GM08714 (cell line): ENCODE results near the gene SCAMP1.
"Not testable (repeated sequence)": the region's sequence is repeated elsewhere in the genome, so short reads cannot be mapped to it uniquely, and the experiment has no call there.

Experiments used
- H3K4me3 ChIP-seq: fragments of 200-500 bp; sonication (Bioruptor generic); 2 replicates; pipeline ENCODE4 v1.5.1; 2014; ENCODE audit warnings: mild to moderate bottlenecking, low read length, inconsistent platforms
- ZNF274 ChIP-seq: IDR thresholded peaks from 2 replicates; pipeline ENCODE4 v1.6.1; 2012; ENCODE audit warnings: mild to moderate bottlenecking, low read depth, low read length

The SCAMP1 gene

GRCh38 chr5:78377718-78378105, 17.3 kb downstream of the SCAMP1 start:
- TF ChIP-seq ZNF274 = no peak
- H3K4me3 ChIP-seq = no peak overlapping the region

- no peak for TF ChIP-seq ZNF274
- no peak overlapping the region for H3K4me3 ChIP-seq
Observed at GRCh38 chr5:78387468-78388153, 27.2 kb downstream of the SCAMP1 start.

- not testable (repeated sequence) for H3K4me3 ChIP-seq
Observed at GRCh38 chr5:78391357-78391756, 30.9 kb downstream of the SCAMP1 start.

DNA sequence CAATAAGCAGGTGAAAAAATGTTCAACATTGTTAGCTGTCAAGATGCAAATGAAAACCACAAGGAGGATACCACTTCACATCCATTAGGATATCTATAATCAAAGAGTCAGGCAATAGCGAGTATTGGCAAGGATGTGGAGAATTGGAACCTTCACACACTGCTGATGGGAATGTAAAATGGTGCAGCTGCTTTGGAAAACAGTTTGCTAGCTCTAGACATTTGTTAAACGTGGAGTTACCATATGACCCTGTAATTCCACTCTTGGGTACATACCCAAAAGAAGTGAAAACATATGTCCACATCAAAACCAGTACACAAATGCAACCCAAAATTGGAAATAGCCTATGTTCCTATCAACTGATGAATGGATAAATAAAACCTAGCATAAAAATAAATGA, 37.4 kb downstream of the SCAMP1 start:
- TF ChIP-seq ZNF274 = no peak
- H3K4me3 ChIP-seq = no peak overlapping the region

GRCh38 chr5:78399116-78399515, 38.7 kb downstream of the SCAMP1 start:
- no peak for TF ChIP-seq ZNF274
- H3K4me3 ChIP-seq = no peak overlapping the region

GRCh38 chr5:78404682-78405293, 44.4 kb downstream of the SCAMP1 start:
- TF ChIP-seq ZNF274 = no peak
- peak overlapping the region; percentile 48; the same call in 1 of the 2 replicates for H3K4me3 ChIP-seq

GRCh38 chr5:78405829-78406750, 45.7 kb downstream of the SCAMP1 start:
- no peak overlapping the region; the same call in 1 of the 2 replicates for H3K4me3 ChIP-seq
- no peak for TF ChIP-seq ZNF274

DNA sequence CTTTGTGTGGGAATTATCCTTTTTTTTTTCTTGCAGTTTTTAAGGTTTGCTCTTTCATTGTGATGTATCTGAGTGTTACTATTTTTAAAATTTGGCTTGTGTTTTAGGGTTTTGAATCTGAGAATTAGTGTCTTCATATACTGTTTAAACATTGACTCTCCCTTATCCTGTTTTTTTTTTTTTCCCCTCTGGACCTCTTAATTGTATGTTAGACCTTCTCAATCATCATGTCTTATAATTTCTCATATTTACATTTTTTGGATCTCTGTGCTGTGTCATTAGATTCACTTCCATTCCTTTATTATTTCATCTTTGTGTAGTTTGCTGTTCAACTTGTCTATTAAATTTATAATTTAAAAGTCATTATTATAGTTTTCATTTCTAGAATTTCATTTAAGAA, 47.0 kb downstream of the SCAMP1 start:
- no peak overlapping the region for H3K4me3 ChIP-seq
- no peak for TF ChIP-seq ZNF274

GRCh38 chr5:78411586-78411985, 51.2 kb downstream of the SCAMP1 start:
- TF ChIP-seq ZNF274 = no peak
- no peak overlapping the region for H3K4me3 ChIP-seq

GRCh38 chr5:78416677-78417425, 56.4 kb downstream of the SCAMP1 start:
- H3K4me3 ChIP-seq = no peak overlapping the region
- TF ChIP-seq ZNF274 = no peak

DNA sequence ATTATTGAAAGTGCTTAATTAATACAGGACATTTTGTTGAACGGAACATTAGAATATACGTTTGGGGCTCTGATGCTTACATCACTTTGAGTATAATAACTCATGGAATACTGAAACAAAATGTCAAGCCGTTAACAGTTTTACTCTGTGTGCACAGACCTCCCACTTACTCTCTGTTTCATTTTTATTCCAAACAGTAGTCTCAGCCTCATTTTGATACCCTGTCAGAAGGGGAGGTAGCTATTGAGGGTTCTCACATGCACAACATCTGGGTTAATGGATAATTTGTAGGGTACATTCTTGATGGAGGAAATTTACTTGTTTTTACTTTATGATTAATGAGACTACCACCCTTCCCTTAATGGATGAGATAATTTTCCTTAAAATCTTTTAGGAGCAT, 59.0 kb downstream of the SCAMP1 start:
- no peak for TF ChIP-seq ZNF274
- no peak overlapping the region for H3K4me3 ChIP-seq

GRCh38 chr5:78420548-78420947, 60.1 kb downstream of the SCAMP1 start:
- H3K4me3 ChIP-seq = no peak overlapping the region

GRCh38 chr5:78424665-78425064, 64.2 kb downstream of the SCAMP1 start:
- TF ChIP-seq ZNF274 = no peak
- no peak overlapping the region for H3K4me3 ChIP-seq

More at GRCh38 chr5:78420548-78420947, 60.1 kb downstream of the SCAMP1 start:
- no peak for TF ChIP-seq ZNF274
